Ectodermal cell (in vitro differentiated cells): ENCODE results near the gene PPFIBP2.

Experiments
- H3K27ac ChIP-seq: 2 replicates; pipeline ENCODE4 v1.7.0; 2013; ENCODE audit warnings: mild to moderate bottlenecking, low read depth, low read length; ENCODE audit not compliant: insufficient read depth, poor library complexity, severe bottlenecking
- H3K27me3 ChIP-seq: 2 replicates; pipeline ENCODE4 v1.7.0; 2013; ENCODE audit warnings: mild to moderate bottlenecking, low read length; ENCODE audit not compliant: insufficient read depth, control insufficient read depth, poor library complexity, severe bottlenecking
- H3K36me3 ChIP-seq: one replicate; pipeline ENCODE4 v1.7.0; 2013; ENCODE audit warnings: low read length; ENCODE audit not compliant: control insufficient read depth, insufficient read depth
- H3K4me1 ChIP-seq: one replicate; pipeline ENCODE4 v1.7.0; 2013; ENCODE audit warnings: low read length; ENCODE audit not compliant: control insufficient read depth, insufficient read depth
- H3K4me3 ChIP-seq: 2 replicates; pipeline ENCODE4 v1.7.0; 2013; ENCODE audit warnings: low read depth, low read length, control low read depth; ENCODE audit not compliant: insufficient read depth
- H3K9me3 ChIP-seq: 2 replicates; pipeline ENCODE4 v1.7.0; 2013; ENCODE audit warnings: mild to moderate bottlenecking, low read length, moderate library complexity; ENCODE audit not compliant: control insufficient read depth
- WGBS, 2 experiments: methylation state at CpG; one replicate each; pipeline ENCODE4 v1.1.7; 2013; ENCODE audit warnings: missing lambda C conversion rate in 2 of 2; 5-methylcytosine and 5-hydroxymethylcytosine counted together

PPFIBP2 gene

DNA sequence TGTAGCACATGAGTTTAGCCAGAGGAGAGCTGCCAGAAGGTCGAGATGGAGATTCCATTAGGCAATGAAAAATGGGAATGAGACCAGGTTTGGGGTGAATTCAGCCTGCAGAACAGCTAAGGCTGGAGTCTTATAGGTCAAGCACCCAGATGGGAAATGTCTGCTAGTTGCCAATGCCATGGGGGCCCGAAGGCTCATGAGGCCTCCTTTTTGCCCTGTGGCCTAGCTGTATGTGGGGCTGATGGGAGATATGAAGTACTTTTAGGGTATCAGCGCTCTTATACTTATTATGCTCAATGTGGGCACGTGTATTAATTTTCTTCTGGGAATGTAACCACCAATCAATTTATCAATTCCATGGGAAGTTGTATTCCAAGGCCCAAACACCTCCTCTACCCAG, 8.7 kb downstream of the PPFIBP2 start:
- H3K36me3 ChIP-seq: no peaks in the 10 kb centered on the region
- H3K9me3 ChIP-seq: no peaks in the 10 kb centered on the region
- 85 to 96% methylated on average over 2 to 4 of the region's 4 CpGs for WGBS, 2 experiments
- no peak overlapping the region for H3K4me3 ChIP-seq
- no peak overlapping the region for H3K27ac ChIP-seq
- H3K4me1 ChIP-seq: no peaks in the 10 kb centered on the region
- H3K27me3 ChIP-seq: no peaks in the 10 kb centered on the region

DNA sequence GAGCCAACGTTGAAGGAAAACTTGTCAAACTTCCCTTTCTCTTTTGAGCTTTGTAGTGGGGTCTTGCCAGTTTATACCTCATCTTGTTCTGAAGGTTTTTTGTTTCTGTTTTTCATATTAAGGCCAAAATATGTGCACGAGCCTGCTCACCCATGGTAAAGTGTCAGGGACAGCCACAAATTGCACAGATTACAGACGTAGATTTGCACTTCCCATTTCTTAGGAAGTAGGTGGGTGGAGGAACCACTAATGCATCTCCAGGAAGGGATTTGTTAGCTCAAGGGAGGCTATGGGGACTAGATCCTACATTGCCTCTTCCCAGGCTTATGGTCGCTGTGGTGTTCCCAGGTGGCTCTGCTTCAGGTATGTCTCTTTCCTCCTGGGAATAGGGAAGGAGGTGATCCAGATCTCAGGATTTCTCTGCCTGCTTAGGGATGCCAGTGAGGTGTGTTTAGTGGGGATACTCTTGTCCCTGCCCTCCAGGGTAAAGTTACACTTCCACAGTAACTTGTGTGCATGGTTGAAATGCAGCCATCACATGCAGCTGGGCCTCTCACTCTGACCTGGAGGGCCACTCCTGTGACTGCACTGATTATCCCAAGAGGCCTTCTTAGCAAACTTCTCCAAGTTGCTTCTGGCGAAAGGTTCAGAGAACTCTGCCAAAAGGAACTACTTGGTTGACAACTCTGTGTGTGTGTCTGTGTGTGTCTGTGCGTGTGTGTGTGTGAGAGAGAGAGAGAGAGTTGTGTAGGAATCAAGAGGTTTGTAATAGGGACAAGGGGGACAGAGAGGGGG, 9.8 kb downstream of the PPFIBP2 start:
- no peaks in the 10 kb centered on the region for H3K36me3 ChIP-seq
- 91 to 92% methylated on average over 6 of the region's 6 CpGs for WGBS, 2 experiments
- H3K27me3 ChIP-seq: no peaks in the 10 kb centered on the region
- H3K27ac ChIP-seq: no peak overlapping the region
- no peaks in the 10 kb centered on the region for H3K9me3 ChIP-seq
- H3K4me3 ChIP-seq: no peak overlapping the region
- no peaks in the 10 kb centered on the region for H3K4me1 ChIP-seq

DNA sequence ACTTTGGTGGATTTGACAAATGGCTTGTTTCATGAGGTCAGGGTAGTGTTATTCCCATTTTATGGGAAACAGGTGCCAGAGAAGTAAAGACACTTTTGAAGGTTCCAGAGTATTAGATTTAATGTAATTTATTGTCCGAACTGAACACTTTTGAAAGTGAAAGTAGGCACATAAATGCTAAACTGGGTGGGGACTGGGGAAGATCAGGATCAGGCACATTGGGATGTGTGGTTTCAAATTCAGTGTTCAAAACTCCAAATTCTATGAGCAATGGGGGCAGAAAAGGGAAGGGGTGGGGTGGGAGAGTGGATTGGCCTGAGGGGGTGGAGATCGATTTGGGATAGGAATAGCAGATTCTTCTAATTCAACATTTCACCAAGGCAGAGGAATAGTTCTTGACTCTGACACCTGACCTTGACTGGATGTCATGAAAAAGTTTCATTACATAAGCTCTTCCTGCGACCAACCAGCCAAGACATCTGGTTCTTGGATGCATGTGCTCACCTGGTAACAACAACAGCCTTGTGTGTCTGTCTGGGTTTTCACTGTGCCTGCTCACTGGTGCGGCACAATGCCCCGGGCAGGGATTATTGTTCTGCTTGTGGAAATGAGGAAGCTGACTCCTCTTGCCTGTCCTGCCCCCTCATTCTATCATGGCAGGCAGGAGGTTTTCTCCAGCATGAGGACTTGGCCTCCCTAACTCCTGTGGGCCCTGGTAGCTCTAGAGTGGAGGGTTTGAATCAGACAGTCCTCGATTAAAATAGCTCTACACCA, 10.8 kb downstream of the PPFIBP2 start:
- Histone ChIP-seq H3K4me1 (no peaks in the 10 kb centered on the region), H3K27ac (no peak overlapping the region), H3K36me3 (no peaks in the 10 kb centered on the region), H3K27me3 (no peaks in the 10 kb centered on the region), H3K4me3 (no peak overlapping the region), H3K9me3 (no peaks in the 10 kb centered on the region)
- 96% methylated on average over 6 of the region's 6 CpGs for WGBS, 2 experiments

DNA sequence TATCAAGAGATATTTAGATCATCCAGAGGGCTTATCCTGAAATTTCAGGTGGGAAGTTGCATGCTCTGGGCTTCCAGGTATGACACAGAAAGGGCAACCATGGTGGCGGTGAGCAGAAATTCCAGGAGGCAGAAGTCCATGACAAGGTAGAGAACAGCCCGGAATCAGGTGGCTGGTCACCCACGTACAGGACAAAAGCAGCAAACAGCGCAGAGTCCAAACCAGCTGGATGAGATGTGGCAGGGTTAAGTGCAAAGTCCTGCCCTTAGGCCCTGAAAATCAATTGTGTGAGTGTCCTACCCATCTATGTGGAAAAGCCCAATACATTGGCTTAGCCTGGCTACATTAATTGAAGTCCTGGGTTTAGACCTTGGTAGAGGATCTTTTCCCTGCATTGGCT, 11.6 kb downstream of the PPFIBP2 start:
- H3K27ac ChIP-seq: no peak overlapping the region
- no peaks in the 10 kb centered on the region for H3K27me3 ChIP-seq
- H3K4me1 ChIP-seq: no peaks in the 10 kb centered on the region
- no peak overlapping the region for H3K4me3 ChIP-seq
- no peaks in the 10 kb centered on the region for H3K9me3 ChIP-seq
- H3K36me3 ChIP-seq: no peaks in the 10 kb centered on the region
- WGBS, 2 experiments: 96% methylated on average over 4 of the region's 4 CpGs

DNA sequence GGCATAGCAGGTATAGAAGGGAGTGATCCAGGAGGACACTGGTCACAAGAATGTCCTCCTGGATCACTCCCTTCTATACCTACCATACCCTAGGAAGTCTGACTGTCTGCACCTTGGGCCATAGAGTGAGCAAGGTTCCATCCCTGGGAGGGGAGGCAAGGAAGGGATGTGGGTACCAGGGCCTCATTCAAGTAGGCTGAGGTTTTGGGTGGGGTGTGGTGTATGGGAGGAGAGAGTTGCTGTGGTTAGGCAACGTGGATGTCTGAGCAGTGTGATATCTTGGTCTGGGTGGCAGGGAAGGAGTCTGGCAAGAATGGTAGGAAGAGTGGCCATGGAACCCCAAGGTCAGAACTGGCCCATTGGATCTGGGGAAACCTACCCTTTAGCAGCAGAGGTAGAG, 13.2 kb downstream of the PPFIBP2 start:
- no peaks in the 10 kb centered on the region for H3K4me1 ChIP-seq
- no peaks in the 10 kb centered on the region for H3K36me3 ChIP-seq
- no peak overlapping the region for H3K4me3 ChIP-seq
- H3K27ac ChIP-seq: no peak overlapping the region
- no peaks in the 10 kb centered on the region for H3K9me3 ChIP-seq
- WGBS, 2 experiments: 91 to 94% methylated on average over 1 of the region's 1 CpG
- no peaks in the 10 kb centered on the region for H3K27me3 ChIP-seq

DNA sequence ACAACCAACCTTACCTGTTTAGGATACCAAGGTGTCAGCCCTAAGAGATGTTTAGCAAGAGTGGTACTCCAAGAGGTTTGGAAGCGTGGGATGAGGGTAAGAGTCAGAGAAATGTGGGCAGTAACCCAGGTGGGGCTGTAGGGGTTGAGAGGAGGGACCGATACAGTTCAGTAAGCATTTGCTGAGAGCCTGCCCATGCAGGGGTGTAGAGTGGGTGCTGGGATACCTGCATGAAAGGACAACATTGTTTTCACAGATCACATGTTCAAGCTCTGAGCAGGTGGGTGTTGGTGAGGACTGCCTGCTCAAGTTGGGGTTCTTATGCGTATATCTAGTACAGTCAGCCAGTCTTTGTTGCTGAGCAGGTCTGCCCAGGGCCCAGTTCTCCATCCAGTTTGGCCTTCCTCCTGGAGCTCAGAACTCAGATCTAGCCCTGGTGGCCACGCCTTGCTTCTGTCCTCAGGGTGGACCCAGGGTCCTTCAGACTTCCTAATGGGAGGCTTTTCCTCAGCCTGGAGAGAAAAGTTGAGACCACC, 14.8 kb downstream of the PPFIBP2 start:
- no peaks in the 10 kb centered on the region for H3K4me1 ChIP-seq
- WGBS, 2 experiments: 93 to 94% methylated on average over 4 of the region's 4 CpGs

DNA sequence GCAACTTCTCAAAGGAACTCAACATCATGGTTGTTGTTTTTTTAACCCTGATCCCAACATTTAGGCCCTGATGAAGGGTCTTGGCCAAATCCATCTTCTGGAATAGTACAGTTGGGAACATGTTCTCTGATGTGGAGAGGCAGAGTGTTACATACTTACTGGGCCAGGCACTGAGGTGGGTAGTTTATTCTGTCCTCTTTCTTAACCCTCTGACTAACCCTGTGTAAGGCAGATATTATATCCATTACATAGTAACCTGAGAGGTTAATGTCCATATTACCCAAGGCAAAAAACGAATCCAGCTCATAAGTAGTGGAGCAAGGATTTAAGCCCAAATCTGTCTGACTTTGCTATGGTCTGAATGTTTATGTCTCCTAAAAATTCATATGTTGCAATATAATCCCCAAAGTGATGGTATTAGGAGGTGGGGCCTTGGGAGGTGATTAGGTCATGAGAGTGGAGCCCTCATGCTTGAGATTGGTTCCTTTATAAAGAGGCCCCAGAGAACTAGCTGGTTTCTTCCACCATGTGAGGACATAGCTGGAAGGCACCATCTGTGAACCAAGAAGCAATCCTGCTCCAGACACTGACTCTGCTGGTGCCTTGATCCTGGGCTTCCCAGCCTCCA, 16.3 kb downstream of the PPFIBP2 start:
- no peaks in the 10 kb centered on the region for H3K27me3 ChIP-seq
- H3K4me1 ChIP-seq: no peaks in the 10 kb centered on the region
- no peak overlapping the region for H3K27ac ChIP-seq
- H3K36me3 ChIP-seq: no peaks in the 10 kb centered on the region
- no peaks in the 10 kb centered on the region for H3K9me3 ChIP-seq
- 86 to 100% methylated on average over 1 of the region's 1 CpG for WGBS, 2 experiments
- H3K4me3 ChIP-seq: no peak overlapping the region

More for the DNA sequence above, 14.8 kb downstream of the PPFIBP2 start:
- H3K27ac ChIP-seq: no peak overlapping the region
- H3K27me3 ChIP-seq: no peaks in the 10 kb centered on the region
- H3K4me3 ChIP-seq: no peak overlapping the region
- H3K9me3 ChIP-seq: no peaks in the 10 kb centered on the region
- H3K36me3 ChIP-seq: no peaks in the 10 kb centered on the region

DNA sequence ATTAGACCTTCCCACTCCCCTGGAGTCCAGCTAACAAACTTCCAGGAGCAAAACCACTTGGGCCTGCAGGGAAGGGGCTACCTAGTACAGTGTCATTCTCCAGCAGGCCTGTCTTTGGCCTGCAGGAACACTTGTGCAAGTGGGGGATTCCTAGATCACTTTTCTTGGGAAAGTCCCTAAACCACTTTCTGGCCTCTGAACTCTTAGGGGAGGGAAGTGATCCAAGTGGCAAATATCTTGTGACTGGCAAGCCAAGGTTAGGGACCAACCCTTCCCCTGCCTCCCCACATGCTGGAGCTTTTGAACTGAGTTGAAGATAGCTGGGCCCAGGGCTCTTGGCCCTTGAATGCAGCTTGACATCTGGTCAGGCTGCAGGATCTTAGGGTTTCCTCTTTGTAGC, 17.2 kb downstream of the PPFIBP2 start:
- Histone ChIP-seq H3K27me3 (no peaks in the 10 kb centered on the region), H3K36me3 (no peaks in the 10 kb centered on the region), H3K9me3 (no peaks in the 10 kb centered on the region), H3K27ac (no peak overlapping the region), H3K4me3 (no peak overlapping the region), H3K4me1 (no peaks in the 10 kb centered on the region)

DNA sequence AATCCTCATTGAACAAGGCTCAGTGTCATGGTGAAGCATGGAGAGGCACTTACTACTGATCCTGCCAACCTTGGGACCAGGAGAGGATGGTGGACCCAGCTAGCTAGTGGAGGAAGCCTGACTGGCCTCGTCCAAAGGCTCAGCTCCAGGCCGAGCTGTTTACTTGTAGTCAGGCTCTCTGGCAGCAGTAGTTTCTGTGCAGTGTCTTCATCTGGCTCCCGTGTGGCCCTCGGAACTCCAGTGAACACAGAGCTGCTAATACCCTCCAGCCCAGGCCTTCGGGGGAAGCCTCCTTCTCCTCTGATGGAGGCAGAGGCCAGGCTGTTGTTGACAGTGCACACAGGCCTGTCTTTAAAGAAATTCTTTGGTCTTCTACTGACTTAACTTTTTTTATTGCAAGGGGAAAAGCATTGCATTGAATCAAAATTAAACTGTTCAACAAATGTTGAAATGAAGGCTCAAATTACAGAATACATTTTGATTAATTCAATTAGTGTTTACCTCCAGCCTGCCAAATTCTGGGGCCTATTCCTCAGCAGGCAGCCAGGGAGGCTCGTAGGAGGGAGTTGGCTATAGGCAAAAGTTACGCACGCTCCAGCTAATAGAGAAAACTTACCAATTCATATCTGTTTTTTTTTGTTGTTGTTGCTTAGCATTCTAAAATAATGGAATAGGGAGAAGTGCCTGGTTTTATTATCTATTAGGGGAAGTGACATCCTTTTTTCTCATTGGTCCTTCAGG, 18.8 kb downstream of the PPFIBP2 start:
- Histone ChIP-seq H3K4me1 (no peaks in the 10 kb centered on the region), H3K27me3 (no peaks in the 10 kb centered on the region), H3K36me3 (no peaks in the 10 kb centered on the region), H3K27ac (no peak overlapping the region), H3K9me3 (no peaks in the 10 kb centered on the region), H3K4me3 (no peak overlapping the region)
- 85 to 86% methylated on average over 8 of the region's 8 CpGs for WGBS, 2 experiments
